ENCODE results near the gene WNK4. TPM values are rescaled to one million over a fixed set of nuclear protein-coding genes. Genes with fewer than 3 reads are reported as not detected.

Gene WNK4
- total and polyA plus RNA-seq, 2 experiments from 2014 or later, result 0.10 to 0.65 TPM

DNA sequence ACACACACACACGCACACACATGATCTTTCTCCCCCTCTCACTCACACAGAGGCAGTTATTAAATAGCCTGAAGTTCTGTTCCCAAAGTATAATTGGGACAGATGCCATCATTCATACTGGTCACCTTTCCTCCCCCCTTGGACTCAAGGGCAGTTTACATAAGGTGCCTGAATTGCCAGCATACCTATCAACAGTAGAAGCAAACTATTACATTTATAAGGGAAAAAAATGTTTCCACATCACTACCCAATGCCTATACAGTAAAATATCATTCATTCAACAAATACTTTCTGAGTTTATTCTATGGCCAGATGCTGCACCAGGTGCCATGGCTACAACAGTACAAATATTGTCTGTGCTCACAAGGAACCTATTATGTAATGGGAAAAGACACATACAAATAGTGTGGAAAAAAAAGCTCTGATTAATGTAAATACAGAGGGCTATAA, 24.5 kb downstream of the WNK4 start:
- Histone ChIP-seq H3K4me3 (no peak overlapping the region), H3K27ac (ENCODE audit: low read depth) (no peak overlapping the region), H3K9me2 (ENCODE audit: insufficient read depth) (no peaks in the 10 kb centered on the region), H2AFZ (no peak overlapping the region), H3F3A (replicated peaks; ENCODE audit: low read depth) (no peaks in the 10 kb centered on the region), H3K27me3 (ENCODE audit: insufficient read depth) (peaks cover 9% of the 10 kb centered on the region; the same call in 1 of the 2 replicates), H3K4me1 (ENCODE audit: insufficient read depth) (no peaks in the 10 kb centered on the region), H3K79me2 (replicated peaks; ENCODE audit: insufficient read depth) (no peaks in the 10 kb centered on the region), H4K20me1 (replicated peaks; ENCODE audit: insufficient read depth) (no peaks in the 10 kb centered on the region), H3K4me2 (no peak overlapping the region), H3K36me3 (ENCODE audit: insufficient read depth) (0 out of 2 replicates have a peak, but pooled peaks cover under 1% of the 10 kb centered on the region)
- Mint-ChIP-seq H3K9me3 (peaks cover 4% of the 10 kb centered on the region; the same call in 1 of the 3 replicates), H3K4me1 (no peaks in the 10 kb centered on the region), H3K36me3 (ENCODE audit: low read depth) (no peaks in the 10 kb centered on the region; the same call in 2 of the 3 replicates), H3K27me3 (ENCODE audit: insufficient read depth, low read depth, poor library complexity) (peaks cover 10% of the 10 kb centered on the region), H3K27ac (no peak overlapping the region), H3K4me3 (no peak overlapping the region)
- TF ChIP-seq ZNF331 (CRISPR knock-in tag; IDR thresholded peaks at IDR 0.05; ENCODE audit: low read depth), result no peak
- no peak for TF ChIP-seq CREB1 (CRISPR knock-in tag; IDR thresholded peaks at IDR 0.05; ENCODE audit: low read depth)
- DNase-seq (ENCODE audit: low spot score) (no peak), ATAC-seq (no peak)

DNA sequence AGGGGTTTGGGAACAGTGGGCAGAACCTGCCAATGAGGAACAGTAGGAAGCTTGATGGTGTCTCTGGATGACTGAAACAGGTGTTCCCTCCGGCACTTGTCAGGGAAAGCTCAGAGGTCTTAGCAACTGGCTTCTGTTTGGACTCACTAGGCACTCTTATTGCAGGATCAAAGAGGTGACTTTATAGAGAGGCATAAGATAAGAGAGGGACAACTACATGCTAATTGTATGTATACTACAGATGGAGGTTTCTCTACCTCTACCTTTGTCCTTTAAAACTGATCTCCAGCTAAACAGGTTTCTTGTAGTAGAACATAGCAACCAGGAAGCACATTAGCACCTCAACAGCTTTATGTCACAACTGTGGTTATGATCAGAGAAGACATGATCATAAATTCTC, 25.8 kb downstream of the WNK4 start:
- Histone ChIP-seq H3K4me3 (no peak overlapping the region), H3K4me1 (ENCODE audit: insufficient read depth) (no peaks in the 10 kb centered on the region), H3F3A (replicated peaks; ENCODE audit: low read depth) (no peaks in the 10 kb centered on the region), H3K4me2 (no peak overlapping the region), H3K79me2 (replicated peaks; ENCODE audit: insufficient read depth) (no peaks in the 10 kb centered on the region), H3K27me3 (ENCODE audit: insufficient read depth) (0 out of 2 replicates have a peak, but pooled peaks cover 5% of the 10 kb centered on the region), H3K36me3 (ENCODE audit: insufficient read depth) (peaks cover 12% of the 10 kb centered on the region; the same call in 1 of the 2 replicates), H3K27ac (ENCODE audit: low read depth) (no peak overlapping the region), H2AFZ (no peak overlapping the region), H4K20me1 (replicated peaks; ENCODE audit: insufficient read depth) (no peaks in the 10 kb centered on the region), H3K9me2 (ENCODE audit: insufficient read depth) (no peaks in the 10 kb centered on the region)
- Mint-ChIP-seq H3K27ac (no peak overlapping the region), H3K4me1 (no peaks in the 10 kb centered on the region), H3K4me3 (no peak overlapping the region), H3K36me3 (ENCODE audit: low read depth) (peaks cover 5% of the 10 kb centered on the region; the same call in 2 of the 3 replicates), H3K27me3 (ENCODE audit: insufficient read depth, low read depth, poor library complexity) (peaks cover 2% of the 10 kb centered on the region), H3K9me3 (no peaks in the 10 kb centered on the region)
- ATAC-seq (no peak), DNase-seq (ENCODE audit: low spot score) (no peak)
- TF ChIP-seq, protein P1, sequence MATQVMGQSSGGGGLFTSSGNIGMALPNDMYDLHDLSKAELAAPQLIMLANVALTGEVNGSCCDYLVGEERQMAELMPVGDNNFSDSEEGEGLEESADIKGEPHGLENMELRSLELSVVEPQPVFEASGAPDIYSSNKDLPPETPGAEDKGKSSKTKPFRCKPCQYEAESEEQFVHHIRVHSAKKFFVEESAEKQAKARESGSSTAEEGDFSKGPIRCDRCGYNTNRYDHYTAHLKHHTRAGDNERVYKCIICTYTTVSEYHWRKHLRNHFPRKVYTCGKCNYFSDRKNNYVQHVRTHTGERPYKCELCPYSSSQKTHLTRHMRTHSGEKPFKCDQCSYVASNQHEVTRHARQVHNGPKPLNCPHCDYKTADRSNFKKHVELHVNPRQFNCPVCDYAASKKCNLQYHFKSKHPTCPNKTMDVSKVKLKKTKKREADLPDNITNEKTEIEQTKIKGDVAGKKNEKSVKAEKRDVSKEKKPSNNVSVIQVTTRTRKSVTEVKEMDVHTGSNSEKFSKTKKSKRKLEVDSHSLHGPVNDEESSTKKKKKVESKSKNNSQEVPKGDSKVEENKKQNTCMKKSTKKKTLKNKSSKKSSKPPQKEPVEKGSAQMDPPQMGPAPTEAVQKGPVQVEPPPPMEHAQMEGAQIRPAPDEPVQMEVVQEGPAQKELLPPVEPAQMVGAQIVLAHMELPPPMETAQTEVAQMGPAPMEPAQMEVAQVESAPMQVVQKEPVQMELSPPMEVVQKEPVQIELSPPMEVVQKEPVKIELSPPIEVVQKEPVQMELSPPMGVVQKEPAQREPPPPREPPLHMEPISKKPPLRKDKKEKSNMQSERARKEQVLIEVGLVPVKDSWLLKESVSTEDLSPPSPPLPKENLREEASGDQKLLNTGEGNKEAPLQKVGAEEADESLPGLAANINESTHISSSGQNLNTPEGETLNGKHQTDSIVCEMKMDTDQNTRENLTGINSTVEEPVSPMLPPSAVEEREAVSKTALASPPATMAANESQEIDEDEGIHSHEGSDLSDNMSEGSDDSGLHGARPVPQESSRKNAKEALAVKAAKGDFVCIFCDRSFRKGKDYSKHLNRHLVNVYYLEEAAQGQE (IDR thresholded peaks at IDR 0.05; ENCODE audit: unreplicated experiment), result no peak
- TF ChIP-seq ZNF114 (CRISPR knock-in tag; IDR thresholded peaks at IDR 0.05) (no peak), EZH2phosphoT487 (IDR thresholded peaks at IDR 0.05; ENCODE audit: unreplicated experiment) (no peak), STAT1 (IDR thresholded peaks at IDR 0.05; ENCODE audit: unreplicated experiment) (no peak), POLR2AphosphoS5 (IDR thresholded peaks at IDR 0.05; ENCODE audit: low read depth) (no peak), EZH2 (IDR thresholded peaks at IDR 0.05; ENCODE audit: low read depth, unreplicated experiment) (no peak), JUNB (IDR thresholded peaks at IDR 0.05; ENCODE audit: unreplicated experiment) (no peak), ZNF331 (CRISPR knock-in tag; IDR thresholded peaks at IDR 0.05; ENCODE audit: low read depth) (no peak)
- TF ChIP-seq, protein P2, sequence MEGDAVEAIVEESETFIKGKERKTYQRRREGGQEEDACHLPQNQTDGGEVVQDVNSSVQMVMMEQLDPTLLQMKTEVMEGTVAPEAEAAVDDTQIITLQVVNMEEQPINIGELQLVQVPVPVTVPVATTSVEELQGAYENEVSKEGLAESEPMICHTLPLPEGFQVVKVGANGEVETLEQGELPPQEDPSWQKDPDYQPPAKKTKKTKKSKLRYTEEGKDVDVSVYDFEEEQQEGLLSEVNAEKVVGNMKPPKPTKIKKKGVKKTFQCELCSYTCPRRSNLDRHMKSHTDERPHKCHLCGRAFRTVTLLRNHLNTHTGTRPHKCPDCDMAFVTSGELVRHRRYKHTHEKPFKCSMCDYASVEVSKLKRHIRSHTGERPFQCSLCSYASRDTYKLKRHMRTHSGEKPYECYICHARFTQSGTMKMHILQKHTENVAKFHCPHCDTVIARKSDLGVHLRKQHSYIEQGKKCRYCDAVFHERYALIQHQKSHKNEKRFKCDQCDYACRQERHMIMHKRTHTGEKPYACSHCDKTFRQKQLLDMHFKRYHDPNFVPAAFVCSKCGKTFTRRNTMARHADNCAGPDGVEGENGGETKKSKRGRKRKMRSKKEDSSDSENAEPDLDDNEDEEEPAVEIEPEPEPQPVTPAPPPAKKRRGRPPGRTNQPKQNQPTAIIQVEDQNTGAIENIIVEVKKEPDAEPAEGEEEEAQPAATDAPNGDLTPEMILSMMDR (conservative IDR thresholded peaks at IDR 0.05; ENCODE audit: low read depth in 2 of 2), result no peak
- TF ChIP-seq, protein P3, sequence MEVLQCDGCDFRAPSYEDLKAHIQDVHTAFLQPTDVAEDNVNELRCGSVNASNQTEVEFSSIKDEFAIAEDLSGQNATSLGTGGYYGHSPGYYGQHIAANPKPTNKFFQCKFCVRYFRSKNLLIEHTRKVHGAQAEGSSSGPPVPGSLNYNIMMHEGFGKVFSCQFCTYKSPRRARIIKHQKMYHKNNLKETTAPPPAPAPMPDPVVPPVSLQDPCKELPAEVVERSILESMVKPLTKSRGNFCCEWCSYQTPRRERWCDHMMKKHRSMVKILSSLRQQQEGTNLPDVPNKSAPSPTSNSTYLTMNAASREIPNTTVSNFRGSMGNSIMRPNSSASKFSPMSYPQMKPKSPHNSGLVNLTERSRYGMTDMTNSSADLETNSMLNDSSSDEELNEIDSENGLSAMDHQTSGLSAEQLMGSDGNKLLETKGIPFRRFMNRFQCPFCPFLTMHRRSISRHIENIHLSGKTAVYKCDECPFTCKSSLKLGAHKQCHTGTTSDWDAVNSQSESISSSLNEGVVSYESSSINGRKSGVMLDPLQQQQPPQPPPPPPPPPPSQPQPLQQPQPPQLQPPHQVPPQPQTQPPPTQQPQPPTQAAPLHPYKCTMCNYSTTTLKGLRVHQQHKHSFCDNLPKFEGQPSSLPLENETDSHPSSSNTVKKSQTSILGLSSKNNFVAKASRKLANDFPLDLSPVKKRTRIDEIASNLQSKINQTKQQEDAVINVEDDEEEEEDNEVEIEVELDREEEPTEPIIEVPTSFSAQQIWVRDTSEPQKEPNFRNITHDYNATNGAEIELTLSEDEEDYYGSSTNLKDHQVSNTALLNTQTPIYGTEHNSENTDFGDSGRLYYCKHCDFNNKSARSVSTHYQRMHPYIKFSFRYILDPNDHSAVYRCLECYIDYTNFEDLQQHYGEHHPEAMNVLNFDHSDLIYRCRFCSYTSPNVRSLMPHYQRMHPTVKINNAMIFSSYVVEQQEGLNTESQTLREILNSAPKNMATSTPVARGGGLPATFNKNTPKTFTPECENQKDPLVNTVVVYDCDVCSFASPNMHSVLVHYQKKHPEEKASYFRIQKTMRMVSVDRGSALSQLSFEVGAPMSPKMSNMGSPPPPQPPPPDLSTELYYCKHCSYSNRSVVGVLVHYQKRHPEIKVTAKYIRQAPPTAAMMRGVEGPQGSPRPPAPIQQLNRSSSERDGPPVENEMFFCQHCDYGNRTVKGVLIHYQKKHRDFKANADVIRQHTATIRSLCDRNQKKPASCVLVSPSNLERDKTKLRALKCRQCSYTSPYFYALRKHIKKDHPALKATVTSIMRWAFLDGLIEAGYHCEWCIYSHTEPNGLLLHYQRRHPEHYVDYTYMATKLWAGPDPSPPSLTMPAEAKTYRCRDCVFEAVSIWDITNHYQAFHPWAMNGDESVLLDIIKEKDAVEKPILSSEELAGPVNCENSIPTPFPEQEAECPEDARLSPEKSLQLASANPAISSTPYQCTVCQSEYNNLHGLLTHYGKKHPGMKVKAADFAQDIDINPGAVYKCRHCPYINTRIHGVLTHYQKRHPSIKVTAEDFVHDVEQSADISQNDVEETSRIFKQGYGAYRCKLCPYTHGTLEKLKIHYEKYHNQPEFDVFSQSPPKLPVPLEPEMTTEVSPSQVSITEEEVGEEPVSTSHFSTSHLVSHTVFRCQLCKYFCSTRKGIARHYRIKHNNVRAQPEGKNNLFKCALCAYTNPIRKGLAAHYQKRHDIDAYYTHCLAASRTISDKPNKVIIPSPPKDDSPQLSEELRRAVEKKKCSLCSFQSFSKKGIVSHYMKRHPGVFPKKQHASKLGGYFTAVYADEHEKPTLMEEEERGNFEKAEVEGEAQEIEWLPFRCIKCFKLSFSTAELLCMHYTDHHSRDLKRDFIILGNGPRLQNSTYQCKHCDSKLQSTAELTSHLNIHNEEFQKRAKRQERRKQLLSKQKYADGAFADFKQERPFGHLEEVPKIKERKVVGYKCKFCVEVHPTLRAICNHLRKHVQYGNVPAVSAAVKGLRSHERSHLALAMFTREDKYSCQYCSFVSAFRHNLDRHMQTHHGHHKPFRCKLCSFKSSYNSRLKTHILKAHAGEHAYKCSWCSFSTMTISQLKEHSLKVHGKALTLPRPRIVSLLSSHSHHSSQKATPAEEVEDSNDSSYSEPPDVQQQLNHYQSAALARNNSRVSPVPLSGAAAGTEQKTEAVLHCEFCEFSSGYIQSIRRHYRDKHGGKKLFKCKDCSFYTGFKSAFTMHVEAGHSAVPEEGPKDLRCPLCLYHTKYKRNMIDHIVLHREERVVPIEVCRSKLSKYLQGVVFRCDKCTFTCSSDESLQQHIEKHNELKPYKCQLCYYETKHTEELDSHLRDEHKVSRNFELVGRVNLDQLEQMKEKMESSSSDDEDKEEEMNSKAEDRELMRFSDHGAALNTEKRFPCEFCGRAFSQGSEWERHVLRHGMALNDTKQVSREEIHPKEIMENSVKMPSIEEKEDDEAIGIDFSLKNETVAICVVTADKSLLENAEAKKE (CRISPR knock-in tag; IDR thresholded peaks at IDR 0.05), result no peak

Measured in GM23338 (cell line).